Mucosa of descending colon (tissue), 3 donors: ENCODE measurements around the gene FAM9C. TPM values are rescaled to one million over a fixed set of nuclear protein-coding genes. Genes with fewer than 3 reads are reported as not detected.

Experiments
- ATAC-seq: fragments of 200-7000 bp; cut with Tn5 transposase; one replicate; pipeline ENCODE4 v1.9.1; 2020; ENCODE audit warnings: mild to moderate bottlenecking, moderate library complexity
- DNase-seq, 3 donors: peaks; one replicate each; pipeline ENCODE4 v3.0.0-alpha.2; 2020
- H3K36me3 ChIP-seq: fragments of 200-600 bp; one replicate; pipeline ENCODE4 v1.8.0; 2021; ENCODE audit warnings: low read depth, mild to moderate bottlenecking
- H3K4me1 ChIP-seq: fragments of 200-600 bp; one replicate; pipeline ENCODE4 v1.8.0; 2021; ENCODE audit warnings: low read depth, mild to moderate bottlenecking
- H3K4me3 ChIP-seq: fragments of 200-600 bp; one replicate; pipeline ENCODE4 v1.8.0; 2021; ENCODE audit warnings: mild to moderate bottlenecking
- H3K9me3 ChIP-seq: fragments of 200-600 bp; one replicate; pipeline ENCODE4 v1.8.0; 2021; ENCODE audit warnings: mild to moderate bottlenecking
- intact Hi-C, 2 donors: fragments of 100-400 bp; cut with DNase I in 1 of 2; cut with micrococcal nuclease in 1 of 2; formaldehyde crosslinking; loops; one replicate each; pipeline versions ENCODE4 v1.11.0 to v1.11.1; 2022; cut with DNase I, micrococcal nuclease
- total RNA-seq, 3 donors: library from RNA; stranded (reverse); fragmentation: NEBNext Ultra II Directional in 2 of 3; extraction: Animal tissue kit (Norgen Biotek cat#: 25700) in 2 of 3; gene quantifications; one replicate each; pipeline versions ENCODE4 v1.2.1 to v1.2.4, GENCODE V29; 2021 to 2023
- TF ChIP-seq, protein P1 (sequence below): fragments of 200-600 bp; IDR thresholded peaks from one replicate; pipeline ENCODE4 v1.8.0; 2022; ENCODE audit warnings: antibody characterized with exemption, mild to moderate bottlenecking
- donor health status: DM: no; HTN: no; CAD: no; lungs with moderate emphysema.
- donor health status: DM: no; HTN: no; CAD: no.
- donor health status: DM: no; HTN: yes; CAD: no.

Gene FAM9C
- total RNA-seq, 3 donors from 2014 or later = 0.13 TPM; not detected in 2

DNA sequence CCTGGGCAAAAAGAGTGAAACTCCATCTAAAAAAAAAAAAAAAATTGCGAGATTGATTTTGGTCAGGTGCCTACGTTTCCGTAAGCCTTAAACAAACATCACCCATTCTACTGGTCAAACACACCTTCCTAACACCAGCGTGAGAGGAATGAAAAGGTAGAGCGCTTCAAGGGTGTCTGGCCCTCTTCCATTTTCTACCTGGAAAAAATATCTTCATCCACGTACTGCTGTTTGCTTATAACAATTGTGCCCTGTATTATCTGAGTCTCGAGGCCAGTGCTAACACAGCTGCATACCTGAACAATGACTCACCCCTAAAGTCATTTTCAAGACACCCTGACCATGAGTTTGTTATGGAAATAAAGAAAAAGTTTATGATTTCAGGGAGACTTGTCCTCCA is 55.6 kb downstream of the FAM9C start:
- peak in 1 of 3 donors; percentile 43 for DNase-seq
- intact Hi-C loops = no loop called here
- TF ChIP-seq, protein P1, sequence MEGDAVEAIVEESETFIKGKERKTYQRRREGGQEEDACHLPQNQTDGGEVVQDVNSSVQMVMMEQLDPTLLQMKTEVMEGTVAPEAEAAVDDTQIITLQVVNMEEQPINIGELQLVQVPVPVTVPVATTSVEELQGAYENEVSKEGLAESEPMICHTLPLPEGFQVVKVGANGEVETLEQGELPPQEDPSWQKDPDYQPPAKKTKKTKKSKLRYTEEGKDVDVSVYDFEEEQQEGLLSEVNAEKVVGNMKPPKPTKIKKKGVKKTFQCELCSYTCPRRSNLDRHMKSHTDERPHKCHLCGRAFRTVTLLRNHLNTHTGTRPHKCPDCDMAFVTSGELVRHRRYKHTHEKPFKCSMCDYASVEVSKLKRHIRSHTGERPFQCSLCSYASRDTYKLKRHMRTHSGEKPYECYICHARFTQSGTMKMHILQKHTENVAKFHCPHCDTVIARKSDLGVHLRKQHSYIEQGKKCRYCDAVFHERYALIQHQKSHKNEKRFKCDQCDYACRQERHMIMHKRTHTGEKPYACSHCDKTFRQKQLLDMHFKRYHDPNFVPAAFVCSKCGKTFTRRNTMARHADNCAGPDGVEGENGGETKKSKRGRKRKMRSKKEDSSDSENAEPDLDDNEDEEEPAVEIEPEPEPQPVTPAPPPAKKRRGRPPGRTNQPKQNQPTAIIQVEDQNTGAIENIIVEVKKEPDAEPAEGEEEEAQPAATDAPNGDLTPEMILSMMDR = no peak

DNA sequence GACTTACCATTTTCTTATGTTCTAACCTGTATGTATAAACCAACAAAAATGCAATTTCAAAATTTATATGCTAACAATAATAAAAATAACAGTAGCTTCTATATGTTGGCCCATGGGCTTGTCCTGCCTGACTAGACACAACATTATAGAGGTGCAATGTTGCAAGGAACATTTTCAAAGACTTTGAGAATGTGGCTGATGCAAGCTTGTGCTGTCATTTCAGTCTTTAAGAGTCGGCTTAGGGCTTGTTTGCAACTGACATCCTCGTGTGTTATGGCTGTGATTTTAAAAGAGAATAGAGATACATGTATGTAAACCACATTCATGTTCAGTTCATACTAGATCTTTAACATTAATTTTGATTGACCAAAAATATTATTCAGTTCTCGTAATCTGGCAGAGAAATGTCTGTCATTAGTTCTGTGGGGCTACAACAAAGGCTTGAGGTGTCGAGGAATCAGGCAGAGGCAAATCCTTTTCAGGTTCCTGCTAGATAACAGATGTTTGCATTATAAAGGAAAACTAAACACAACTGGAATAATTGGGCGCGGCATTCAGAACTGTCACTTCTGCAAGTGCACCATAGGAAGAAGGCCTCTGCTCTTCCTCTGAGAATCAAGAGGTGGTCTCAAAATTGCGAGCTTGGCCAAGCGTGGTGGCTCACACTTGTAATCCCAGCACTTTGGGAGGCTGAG is 56.4 kb downstream of the FAM9C start:
- ATAC-seq (peak; percentile 42), DNase-seq (no peak)
- Histone ChIP-seq H3K4me1 (no peaks in the 10 kb centered on the region), H3K36me3 (no peaks in the 10 kb centered on the region), H3K9me3 (no peaks in the 10 kb centered on the region), H3K4me3 (no peak overlapping the region)
- intact Hi-C loops = no loop called here
- TF ChIP-seq, protein P1 = no peak

More for the DNA sequence above, 55.6 kb downstream of the FAM9C start:
- peaks cover 4% of the 10 kb centered on the region for H3K4me1 ChIP-seq
- peak; percentile 86 for ATAC-seq
- no peaks in the 10 kb centered on the region for H3K9me3 ChIP-seq
- no peaks in the 10 kb centered on the region for H3K36me3 ChIP-seq
- H3K4me3 ChIP-seq = no peak overlapping the region

DNA sequence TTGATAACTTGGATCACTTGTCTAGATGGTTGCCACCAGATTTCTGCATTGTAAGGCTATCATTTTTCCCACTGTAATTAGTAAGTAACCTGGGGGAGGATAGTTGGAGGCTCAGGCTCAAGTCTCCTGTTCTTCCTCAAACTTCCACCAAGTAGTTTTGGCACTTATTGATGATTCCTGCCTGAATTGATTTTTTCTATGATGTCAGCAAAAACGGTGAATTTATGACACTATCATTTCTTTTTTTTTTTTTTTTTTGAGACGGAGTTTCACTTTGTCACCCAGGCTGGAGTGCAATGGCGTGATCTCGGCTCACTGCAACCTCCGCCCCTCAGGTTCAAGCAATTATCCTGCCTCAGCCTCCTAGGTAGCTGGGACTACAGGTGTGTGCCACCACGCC is 57.1 kb downstream of the FAM9C start:
- H3K4me3 ChIP-seq = no peak overlapping the region
- no peak for DNase-seq
- intact Hi-C loops = no loop called here
- H3K9me3 ChIP-seq = no peaks in the 10 kb centered on the region
- no peaks in the 10 kb centered on the region for H3K36me3 ChIP-seq
- TF ChIP-seq, protein P1 = no peak
- H3K4me1 ChIP-seq = no peaks in the 10 kb centered on the region
- no peak for ATAC-seq

DNA sequence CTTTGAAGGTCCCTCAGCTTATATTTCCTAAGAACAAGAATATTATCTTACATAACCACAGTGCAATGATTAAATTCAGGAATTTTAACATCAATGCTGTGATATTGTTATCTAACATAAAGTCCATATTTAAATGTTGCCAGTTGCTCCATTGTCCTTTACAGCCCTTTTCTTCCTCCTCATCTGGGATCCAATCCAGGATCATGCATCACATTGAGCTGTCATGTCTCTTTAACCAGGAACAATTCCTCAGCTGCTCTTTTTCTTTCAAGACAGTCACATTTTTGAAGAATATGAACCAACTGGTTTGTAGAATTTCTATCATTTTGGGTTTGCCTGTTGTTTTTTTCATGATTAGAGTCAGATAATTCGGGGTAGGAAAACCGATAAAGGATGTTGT is 57.5 kb downstream of the FAM9C start:
- intact Hi-C loops = no loop called here
- TF ChIP-seq, protein P1 = no peak
- no peaks in the 10 kb centered on the region for H3K9me3 ChIP-seq

DNA sequence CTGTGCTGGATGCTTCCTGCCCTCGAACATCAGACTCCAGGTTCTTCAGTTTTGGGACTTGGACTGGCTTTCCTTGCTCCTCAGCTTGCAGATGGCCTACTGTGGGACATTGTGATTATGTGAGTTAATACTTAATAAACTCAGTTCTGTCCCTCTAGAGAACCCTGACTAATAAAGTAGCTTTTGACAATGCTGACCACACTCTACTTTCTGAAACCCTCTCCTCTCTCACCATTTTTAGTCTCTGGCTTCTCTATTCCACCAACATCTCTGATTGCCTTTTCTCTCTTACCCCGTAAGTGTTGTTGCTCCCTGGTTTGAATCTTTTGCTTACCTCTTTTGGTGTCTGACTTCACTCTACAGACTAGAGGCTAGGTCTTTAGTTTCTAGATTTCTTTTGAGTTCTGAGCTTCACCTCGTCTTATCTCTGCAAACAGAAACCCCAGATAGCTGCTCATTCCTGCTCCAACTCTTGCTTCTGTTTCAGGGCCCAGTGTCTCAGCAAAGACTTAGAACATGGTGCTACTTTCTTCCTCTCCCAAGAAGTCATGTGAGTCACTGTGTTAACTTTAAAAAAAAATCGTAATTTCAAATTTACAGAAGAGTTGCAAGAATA is 58.1 kb downstream of the FAM9C start:
- Histone ChIP-seq H3K4me1 (no peaks in the 10 kb centered on the region), H3K9me3 (no peaks in the 10 kb centered on the region), H3K36me3 (no peaks in the 10 kb centered on the region), H3K4me3 (no peak overlapping the region)
- DNase-seq = no peak
- intact Hi-C loops = no loop called here
- TF ChIP-seq, protein P1 = no peak
- no peak for ATAC-seq

More for the DNA sequence above, 57.5 kb downstream of the FAM9C start:
- Histone ChIP-seq H3K36me3 (no peaks in the 10 kb centered on the region), H3K4me1 (no peaks in the 10 kb centered on the region), H3K4me3 (no peak overlapping the region)
- no peak for DNase-seq
- ATAC-seq = no peak

Other genes starting within 250 kb of the FAM9C start
- gene TLR7, start 177.5 kb downstream of the FAM9C start, total RNA-seq = 1 to 10 TPM in 1 of 3 donors, under 1 TPM in 2; 0.72 to 1.7 (median 0.81) TPM
- 1 to 10 TPM in 2 of 3 donors, under 1 TPM in 1; 0.29 to 2.3 (median 1.5) TPM for gene TLR8, start 138.0 kb downstream of the FAM9C start, total RNA-seq
- gene TMSB4X, start 69.5 kb downstream of the FAM9C start, total RNA-seq = 1,000 to 10,000 TPM; 2,288 to 5,392 (median 5,014) TPM